HG03457 (cell line): ENCODE data around the gene FILIP1.

Experiments
- ATAC-seq: cut with Tn5 transposase; IDR thresholded peaks from one replicate; pipeline ENCODE4 v1.9.1; 2021; ENCODE audit warnings: moderate number of reproducible peaks; ENCODE audit not compliant: unreplicated experiment

FILIP1 gene

GRCh38 chr6:75299801-75300530, 193.6 kb downstream of the FILIP1 start:
- ATAC-seq, result no peak

GRCh38 chr6:75296811-75297779, 196.5 kb downstream of the FILIP1 start:
- ATAC-seq, result no peak

- ATAC-seq, result no peak
These were observed 201.0 kb downstream of the FILIP1 start for GRCh38 chr6:75292555-75292954.

DNA sequence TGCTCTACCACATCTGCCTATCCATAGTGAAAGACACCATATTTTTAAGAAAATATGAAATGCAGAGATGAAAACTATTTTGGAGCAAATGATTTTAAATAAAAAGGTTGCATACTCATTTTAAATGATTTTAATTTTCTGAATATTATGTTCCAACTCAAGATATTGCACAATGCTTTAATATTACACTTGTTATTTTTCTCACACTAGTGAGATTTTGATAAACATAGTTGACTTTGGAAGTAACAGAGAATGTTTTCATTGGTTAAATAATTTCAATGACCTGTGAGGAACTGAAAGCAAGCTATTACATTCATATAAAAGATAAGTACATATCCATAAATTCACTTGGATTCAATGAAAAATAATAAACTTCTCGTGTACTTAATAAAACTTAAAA, 201.9 kb downstream of the FILIP1 start:
- no peak for ATAC-seq

DNA sequence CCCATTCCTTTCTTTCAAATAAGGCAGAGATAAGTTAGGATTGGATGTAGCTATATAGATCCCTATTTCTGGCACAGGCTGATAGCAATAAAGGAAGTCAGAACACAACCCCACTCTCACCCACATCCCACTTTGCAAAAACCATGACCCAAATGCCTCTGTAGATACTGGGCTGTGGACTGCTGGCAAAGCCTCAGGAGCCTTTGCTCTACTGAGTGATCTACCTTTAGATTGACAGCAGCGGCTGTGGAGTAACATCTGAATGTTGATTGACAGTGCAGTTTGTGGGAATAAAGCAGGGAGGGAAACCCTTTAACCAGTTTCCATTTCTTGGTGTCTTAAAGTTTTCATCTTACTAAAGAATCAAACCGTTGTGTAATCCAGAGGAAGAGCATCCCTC, 202.3 kb downstream of the FILIP1 start:
- ATAC-seq, result no peak

GRCh38 chr6:75290136-75290945, 203.3 kb downstream of the FILIP1 start:
- ATAC-seq, result no peak

DNA sequence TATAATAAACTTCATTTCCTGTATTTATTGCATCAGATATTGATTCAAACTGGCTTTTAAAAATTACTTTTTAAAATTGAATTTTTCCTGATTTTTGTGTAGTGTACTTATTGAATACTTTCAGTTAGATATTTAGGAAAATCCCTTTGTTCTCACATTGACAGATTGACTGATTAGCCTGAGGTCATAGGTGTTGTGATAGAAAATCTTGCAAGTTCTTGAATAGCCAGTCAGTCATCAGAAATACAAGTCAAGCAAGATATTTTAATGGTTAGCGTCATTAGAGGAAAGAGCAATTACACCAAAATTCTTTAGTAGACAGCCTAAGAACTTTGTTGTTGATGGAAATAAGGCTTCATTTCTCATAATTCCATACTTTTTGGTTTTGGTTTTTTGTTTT, 205.6 kb downstream of the FILIP1 start:
- ATAC-seq, result no peak

- no peak for ATAC-seq
These were observed 206.2 kb downstream of the FILIP1 start for GRCh38 chr6:75287424-75287823.

DNA sequence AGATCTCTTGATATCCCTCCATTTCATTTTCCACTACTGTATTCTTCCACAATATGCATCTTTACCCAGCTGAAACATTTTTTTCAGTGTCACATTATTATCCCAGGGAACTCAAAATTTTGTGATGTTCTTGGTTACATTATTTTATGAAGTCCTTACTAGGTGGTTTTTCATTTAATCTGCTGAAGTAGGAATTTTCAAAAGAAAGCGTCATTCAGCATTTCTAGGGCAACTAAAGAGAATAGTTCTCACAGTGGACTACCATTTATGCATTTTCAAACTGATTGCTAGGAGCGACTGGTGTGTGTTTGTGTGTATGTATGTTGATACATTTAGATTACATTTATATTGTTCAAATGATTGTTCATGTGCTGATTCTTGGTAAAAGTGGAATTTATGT, 206.6 kb downstream of the FILIP1 start:
- ATAC-seq, result no peak

- ATAC-seq, result no peak
These were observed 208.3 kb downstream of the FILIP1 start for GRCh38 chr6:75285283-75285639.

DNA sequence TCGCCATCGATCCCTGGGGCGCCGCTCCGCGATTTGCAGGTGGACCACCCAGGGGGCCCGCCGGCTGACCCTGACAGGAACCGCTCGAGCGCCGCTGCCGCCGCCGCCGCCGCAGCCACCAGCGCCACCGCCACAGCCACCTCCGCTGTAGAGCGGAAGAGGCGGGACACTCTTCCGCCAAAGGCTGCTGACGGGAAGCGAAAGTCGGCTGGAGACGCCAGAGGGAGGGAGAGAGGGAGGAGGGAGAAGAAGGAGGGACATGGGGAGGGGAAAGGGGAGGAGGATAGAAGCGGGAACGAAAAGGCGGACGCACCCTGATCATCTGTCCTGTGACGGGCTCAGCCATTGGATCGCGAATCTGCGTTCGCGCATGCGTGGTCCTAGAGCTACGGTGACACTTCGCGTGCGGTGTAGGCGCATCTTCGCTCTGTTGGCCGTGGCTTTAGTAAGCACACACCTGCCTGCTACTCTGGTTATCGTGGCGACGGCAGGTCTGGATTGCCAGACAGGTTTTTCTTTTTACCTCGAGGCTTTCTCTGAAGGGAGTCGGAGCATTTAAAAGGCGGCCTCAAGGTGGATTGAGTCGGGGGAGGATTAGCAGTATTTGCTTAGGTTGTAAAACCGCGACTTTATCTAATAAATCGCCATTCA, 208.8 kb downstream of the FILIP1 start, which contains the start of gene TMEM30A:
TMEM30A (minus strand) TSS at position 161 of the 651 bp plus-strand sequence; CDS start at position 7, 154 bp downstream.
- ATAC-seq, result peak; percentile 83

GRCh38 chr6:75283907-75284631, 209.5 kb downstream of the FILIP1 start:
- ATAC-seq, result peak; percentile 10

- ATAC-seq, result no peak
These were observed 210.9 kb downstream of the FILIP1 start for GRCh38 chr6:75282706-75283105.

DNA sequence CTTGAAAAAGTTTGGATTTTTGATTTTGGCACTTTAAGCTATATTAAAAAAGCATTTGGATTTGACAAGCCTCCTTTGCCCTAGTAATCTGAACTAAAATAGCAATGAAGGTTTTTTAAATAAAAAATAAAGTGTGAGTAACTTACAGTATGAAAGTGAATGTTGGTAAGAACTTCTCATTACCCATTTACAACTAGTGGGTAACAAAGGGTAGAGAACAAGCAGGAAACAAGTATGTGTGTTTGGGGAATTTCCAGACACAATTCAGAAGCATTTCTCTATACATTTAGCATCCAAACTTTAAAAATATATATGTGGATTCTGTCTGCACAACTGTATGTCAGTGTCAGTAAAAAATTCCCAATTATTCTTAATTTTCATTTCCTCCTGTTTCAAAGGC, 211.9 kb downstream of the FILIP1 start:
- no peak for ATAC-seq

DNA sequence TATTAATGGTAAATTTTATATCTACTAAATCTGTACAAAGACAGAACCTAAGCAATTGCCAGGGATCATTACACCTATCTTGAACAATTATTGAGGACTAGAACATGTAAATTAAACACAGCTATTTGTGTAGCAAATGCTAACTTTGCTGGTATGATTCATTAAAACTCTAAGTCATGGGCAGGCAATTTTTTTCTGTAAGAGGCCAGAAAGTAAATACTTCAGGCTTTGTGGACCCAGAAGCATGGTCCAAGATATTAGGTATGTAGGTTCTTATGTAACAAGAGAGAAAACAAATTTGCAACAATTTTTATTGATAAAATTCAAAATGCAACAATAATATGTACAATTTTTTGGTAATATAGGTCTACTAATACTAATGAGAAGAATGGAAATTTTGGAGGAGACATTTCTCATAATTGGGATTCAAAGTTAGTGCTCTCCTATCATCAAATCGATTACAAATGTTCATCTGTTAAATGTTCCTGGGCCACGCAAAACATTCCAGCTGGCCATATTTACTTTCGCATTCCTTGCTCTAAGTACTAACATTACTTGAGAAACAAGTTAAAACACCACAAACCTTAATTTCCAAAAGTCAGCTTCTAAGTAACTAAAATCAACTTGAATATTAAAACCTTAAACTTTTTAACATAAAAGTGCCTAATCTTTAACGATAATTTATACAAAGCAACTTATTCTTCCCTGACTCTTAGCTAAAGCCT, 213.3 kb downstream of the FILIP1 start:
- ATAC-seq, result no peak

DNA sequence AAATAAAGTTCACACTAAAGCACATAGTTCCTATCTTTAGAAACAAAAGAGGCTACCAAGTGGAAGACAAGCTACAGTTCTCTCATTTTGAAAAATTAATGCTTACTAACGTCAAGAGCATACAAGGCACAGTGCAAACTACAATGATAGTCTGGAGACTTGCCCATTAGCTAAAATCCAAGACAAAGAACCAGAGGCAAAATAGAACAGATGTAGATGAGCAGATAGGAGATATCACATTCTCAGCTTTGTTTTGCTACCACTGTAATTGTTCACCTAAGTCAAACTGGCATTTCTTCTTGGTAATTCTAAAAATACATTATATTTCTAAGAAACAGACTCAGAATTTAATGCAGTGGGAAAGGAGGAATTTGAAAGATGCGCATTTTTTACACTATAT, 214.2 kb downstream of the FILIP1 start:
- ATAC-seq, result no peak

- no peak for ATAC-seq
These were observed 215.0 kb downstream of the FILIP1 start for GRCh38 chr6:75278474-75279077.

DNA sequence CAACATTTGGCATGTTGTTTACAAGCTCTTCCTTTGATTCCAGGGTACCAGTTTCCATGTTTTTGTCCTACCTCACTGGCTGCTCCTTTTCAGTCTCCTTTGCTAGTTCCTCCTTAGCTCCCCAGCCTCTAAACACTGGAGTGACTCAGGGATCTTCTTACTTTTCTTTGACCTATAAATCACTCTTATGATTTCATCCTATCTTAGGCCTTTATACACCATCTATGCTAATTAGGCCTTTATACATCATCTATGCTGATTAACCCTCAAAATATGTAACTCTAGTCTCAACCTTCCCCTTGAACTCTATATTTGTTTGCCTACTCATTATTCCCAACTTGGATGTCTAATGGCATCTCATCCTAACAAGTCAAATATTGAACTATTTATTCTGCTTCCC, 218.5 kb downstream of the FILIP1 start:
- no peak for ATAC-seq

- ATAC-seq, result no peak
These were observed 220.6 kb downstream of the FILIP1 start for GRCh38 chr6:75273009-75273408.
